NOMO-1 treated with DMSO at 0.1 percent for 48 hours (cell line): ENCODE data around the gene DCUN1D2.
"Not testable (repeated sequence)": the region's sequence is repeated elsewhere in the genome, so short reads cannot be mapped to it uniquely, and the experiment has no call there.

Experiments used
- DNase-seq: peaks from one replicate; lab custom pipeline; 2025; ENCODE audit not compliant: unreplicated experiment; lab: John Stamatoyannopoulos, UW

DCUN1D2 gene

DNA sequence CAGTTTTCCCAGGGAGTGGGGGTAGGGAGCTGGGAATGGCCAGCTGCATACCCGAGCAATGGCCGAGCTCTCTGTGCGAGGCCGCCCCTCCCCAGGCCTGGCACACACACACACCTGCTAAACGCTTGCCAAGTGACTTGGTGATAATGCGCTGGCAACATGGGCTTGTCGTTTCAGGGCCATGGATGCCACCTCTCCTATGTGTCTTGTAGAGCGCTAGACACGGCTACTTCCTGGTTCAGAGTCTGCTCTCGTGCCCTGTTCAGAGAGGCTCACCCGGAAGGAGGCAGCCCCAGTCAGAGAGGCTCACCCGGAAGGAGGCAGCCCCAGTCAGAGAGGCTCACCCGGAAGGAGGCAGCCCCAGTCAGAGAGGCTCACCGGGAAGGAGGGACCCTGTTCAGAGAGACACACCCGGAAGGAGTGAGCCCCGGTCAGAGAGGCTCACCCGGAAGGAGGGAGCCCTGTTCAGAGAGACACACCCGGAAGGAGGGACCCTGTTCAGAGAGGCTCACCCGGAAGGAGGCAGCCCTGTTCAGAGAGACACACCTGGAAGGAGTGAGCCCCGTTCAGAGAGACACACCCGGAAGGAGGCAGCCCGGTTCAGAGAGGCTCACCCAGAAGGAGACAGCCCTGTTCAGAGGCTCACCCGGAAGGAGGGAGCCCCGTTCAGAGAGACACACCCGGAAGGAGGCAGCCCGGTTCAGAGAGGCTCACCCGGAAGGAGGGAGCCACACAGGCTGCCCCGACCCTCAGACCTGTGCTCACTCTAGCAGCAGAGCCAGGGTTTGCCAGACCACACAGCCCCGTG lies 41.4 kb downstream of the DCUN1D2 start:
- peak; percentile 84 for DNase-seq

DNA sequence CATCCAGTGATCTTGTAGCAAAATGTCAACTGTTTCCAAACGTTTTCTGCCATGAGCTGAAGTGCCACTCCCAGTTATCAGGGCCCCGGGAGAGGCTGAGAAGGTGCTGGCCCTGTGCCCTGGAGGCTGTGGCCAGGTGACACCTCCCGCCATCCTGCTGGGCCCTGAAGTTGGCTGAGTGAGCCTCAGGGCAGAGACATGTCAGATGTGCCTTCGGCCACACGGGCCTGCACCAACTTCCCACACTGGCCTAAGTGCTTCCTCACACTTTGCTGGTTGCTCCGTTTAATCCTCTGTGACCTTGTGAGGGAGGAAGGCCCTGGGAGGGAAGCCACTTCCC lies 42.0 kb downstream of the DCUN1D2 start:
- no peak for DNase-seq

DNA sequence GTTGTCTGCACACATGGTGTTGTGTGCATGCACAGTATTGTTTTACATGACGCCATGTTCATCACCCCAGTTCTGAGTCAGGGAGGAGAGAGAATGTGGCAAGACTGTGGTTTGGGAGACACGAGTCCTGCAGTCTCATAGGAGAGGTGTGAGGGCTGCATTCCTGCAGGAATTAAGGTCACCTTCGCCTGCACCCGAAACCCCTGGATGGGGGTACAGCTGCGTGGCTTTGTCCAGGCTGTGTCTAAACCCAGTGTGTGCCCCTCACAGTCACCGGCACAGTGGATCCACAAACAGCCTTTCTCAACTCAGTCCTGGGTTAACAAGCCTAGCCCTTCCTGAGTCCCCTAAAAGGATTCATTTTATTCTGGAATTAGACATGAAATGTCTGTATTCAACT lies 42.9 kb downstream of the DCUN1D2 start:
- DNase-seq = no peak

DNA sequence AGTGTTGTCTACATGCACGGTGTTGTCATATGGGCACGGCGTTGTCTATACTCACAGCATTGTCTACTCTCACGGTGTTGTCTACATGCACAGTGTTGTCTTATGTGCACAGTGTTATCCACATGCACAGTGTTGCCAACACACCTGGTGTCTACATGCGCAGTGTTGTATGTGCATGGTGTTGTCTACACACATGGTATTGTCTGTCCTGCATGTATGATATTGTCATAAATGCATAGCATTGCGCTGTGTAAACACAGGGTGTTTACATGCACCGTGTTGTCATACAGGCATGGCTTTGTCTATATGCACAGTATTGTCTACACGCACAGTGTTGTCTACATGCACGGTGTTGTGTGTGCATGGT lies 44.0 kb downstream of the DCUN1D2 start:
- DNase-seq = no peak

DNA sequence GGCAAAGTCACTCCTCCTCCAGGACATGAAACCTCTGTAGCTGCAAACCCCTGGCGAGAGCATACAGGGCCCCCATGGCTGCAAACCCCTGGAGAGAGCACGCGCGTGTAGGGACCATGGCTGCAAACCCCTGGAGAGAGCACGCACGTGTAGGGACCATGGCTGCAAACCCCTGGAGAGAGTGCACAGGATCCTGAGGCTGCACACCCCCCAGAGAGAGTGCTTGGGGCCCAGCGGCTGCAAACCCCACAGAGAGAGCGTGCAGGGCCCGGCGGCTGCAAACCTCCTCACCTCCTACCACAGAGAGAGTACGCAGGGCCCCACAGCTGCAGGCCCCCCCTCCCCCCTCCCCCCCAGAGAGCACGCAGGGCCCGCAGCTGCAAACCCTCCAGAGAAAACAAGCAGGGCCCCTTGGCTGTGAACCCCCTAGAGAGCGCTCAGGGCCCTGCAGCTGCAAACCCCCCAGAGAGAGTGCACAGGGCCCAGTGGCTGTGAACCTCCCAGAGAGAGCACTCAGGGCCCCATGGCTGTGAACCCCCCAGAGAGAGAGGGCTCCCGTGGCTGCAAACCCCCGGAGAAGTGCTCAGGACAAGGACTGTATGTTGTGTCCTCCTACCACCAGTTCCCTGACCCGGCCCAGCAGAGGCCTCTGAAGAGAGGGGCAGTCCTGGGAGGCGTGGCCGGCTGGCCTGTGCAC lies 44.6 kb downstream of the DCUN1D2 start:
- DNase-seq = no peak

DNA sequence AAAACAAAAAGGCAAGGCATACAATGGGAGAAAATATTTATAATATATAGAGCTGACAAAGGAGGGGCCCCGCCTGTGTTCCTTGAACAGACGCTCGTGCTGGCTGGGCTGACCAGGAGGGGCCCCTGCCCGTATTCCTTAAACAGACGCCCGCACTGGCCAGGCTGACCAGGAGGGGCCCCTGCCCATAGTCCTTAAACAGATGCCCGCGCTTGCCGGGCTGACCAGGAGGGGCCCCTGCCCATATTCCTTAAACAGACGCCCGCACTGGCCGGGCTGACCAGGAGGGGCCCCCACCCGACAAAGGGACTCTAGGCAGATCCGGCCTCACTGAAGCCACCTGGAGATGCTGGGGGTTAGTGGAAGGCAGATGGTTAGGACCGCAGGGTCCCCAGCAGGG lies 46.5 kb downstream of the DCUN1D2 start:
- no peak for DNase-seq

DNA sequence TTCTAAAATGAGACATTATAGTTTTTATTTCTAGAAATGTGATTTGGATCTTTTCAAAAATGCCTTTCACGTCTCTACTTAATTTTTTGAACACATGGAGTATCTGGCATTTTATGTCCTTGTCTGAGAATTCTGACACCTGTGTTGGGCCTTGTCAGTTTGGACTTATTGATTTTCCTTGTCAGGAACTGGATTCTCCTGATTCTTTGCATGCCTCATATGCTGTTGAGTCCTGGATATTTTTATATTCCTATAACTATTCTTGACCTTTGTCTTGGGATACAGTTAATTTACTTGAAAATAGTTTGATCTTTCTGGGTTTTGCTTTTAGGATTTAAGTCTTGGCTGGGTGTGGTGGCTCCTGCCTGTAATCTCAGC lies 47.5 kb downstream of the DCUN1D2 start:
- no peak for DNase-seq

DNA sequence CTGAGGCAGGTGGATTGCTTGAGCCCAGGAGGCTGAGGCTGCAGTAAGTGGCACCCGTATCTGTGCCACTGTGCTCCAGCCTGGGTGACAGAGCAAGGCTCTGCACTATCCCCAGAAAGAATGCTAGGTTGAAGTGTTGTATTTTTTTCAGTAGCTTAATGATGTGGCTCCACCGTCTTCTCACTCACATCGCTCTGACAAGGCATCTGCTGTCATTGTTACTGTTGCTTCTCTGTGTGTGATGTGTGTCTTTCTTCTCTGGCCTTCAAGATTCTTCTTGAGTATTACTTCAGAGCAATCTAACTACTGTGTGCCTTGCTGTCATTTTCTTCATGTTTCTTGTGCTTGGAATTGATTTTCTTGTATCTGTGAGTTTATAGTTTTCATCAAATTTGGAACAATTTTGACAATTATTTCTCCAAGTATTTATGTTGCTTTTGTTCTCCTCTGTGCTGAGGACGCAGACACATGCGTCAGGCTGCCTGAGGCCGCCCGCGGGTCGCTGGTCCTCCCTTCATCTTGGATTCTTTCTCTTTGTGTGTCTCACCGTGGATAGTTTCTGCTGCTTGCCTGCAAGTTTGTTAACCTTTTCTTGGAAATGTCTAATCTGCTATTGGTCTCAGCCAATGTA lies 48.0 kb downstream of the DCUN1D2 start:
- no peak for DNase-seq

DNA sequence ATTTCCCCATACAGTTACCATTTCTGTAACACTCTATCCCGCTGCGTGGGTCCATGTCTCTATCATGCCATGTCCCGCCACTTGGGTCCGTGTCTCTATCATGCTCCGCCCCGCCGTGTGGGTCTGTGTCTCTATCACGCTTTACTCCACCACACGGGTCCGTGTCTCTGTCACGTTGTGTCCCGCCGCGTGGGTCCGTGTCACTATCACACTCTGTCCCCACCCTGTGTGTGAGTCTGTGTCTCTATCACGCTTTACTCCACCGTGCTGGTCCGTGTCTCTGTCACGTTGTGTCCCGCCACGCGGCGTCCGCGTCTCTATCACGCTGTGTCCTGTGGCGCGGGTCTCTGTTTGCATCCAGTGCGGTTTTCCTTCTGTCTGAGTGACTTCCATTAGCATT lies 48.9 kb downstream of the DCUN1D2 start:
- DNase-seq = no peak

DNA sequence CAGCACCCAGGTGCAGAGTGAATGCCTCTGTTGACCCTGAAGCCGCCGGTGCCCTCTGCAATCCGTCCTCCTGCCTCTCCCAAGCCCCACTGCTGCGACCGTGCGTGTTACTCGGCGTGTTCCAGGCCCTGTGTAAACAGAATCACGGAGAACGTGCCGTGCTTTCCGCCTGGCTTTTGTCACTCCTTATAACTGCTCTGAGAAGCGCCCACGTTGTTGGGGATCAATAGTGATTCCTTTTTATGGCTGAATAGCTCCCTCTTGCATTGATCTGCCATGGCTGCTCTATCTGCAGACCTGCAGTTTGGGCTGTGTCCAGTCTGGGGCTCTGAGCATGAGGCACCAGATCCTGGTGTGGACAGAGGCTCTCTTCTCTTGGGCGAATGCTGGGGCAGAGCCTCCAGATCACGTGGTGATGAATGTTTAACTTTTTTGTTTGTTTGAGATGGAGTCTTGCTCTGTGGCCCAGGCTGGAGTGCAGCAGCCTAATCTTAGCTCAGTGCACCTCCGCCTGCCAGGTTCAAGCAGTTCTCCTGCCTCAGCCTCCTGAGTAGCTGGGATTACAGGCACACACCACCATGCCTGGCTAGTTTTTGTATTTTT lies 53.0 kb downstream of the DCUN1D2 start:
- DNase-seq = no peak

DNA sequence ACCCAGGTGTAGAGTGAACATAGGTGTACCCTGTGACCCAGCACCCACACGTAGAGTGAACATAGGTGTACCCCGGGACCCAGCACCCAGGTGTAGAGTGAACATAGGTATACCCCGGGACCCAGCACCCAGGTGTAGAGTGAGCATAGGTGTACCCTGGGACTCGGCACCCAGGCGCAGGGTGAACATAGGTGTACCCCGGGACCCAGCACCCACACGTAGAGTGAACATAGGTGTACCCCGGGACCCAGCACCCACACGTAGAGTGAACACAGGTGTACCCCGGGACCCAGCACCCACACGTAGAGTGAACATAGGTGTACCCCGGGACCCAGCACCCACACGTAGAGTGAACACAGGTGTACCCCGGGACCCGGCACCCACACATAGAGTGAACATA lies 53.6 kb downstream of the DCUN1D2 start:
- DNase-seq = not testable (repeated sequence)

DNA sequence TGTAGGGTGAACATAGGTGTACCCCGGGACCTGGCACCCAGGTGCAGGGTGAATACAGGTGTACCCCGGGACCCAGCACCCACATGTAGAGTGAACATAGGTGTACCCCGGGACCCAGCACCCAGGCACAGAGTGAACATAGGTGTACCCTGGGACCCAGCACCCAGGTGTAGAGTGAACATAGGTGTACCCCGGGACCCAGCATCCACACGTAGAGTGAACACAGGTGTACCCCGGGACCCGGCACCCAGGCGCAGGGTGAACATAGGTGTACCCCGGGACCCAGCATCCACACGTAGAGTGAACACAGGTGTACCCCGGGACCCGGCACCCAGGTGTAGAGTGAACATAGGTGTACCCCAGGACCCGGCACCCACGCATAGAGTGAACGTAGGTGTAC lies 54.6 kb downstream of the DCUN1D2 start:
- not testable (repeated sequence) for DNase-seq

DNA sequence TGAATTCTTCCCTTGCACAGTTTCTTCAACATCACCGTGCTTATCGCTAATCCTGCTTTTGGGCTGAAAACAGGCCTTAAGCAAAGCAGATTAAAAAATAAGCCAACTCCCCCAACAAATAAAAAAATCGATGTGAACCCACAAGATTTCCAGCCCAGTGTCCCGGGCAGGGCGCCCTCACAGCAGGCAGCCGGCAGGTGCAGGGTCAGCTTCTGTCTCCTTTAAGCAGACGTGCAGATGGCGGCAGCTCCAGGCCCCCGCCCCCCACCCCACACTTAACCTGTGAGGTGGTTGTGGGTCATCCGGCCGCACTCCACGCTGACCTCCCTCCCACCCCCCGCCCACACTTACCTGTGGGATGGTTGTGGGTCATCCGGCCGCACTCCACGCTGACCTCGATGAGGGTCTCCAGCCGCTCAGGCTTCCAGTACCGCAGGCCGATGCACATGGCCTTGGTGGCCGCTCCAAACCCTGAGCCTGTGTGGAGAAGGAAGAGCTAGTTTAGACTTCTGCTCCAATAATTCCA lies 57.1 kb downstream of the DCUN1D2 start:
- DNase-seq = no peak

DNA sequence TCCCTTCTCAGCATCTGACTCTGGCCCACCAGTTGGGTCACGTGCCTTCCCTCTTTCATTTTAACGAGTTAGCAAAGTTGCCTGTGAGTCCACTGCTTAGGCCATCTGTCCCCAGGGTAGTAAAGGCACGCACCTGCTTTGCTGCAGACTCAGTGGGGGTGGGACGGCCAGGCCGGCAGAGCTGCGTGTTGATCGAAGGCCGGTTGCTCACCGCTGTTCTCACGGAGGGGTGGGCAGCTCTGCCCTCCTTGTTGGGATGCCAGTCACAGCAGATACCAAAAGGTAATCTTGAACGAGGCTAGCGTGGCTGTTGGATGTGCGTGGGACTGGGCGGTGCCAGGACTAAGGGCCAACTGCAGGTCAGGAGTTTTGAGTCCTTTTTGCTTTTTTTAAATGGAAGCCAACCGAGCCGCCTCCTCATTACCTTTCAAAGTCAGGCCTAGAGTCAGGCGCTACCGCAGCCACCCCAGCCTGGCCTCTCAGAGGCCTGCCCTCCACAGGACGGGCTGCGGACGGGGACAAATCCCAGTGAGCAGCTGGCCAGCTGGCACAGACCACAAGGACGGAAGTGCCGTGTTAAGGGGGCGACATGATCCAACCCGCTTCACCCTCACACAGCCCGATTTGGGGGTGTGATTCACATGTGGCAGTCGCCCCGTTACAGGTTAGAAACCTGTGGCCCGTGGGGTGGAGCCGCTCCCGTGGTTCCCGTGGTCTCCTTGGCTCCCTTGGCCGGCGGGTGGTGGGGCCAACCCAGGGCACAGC lies 57.8 kb downstream of the DCUN1D2 start:
- DNase-seq = no peak

DNA sequence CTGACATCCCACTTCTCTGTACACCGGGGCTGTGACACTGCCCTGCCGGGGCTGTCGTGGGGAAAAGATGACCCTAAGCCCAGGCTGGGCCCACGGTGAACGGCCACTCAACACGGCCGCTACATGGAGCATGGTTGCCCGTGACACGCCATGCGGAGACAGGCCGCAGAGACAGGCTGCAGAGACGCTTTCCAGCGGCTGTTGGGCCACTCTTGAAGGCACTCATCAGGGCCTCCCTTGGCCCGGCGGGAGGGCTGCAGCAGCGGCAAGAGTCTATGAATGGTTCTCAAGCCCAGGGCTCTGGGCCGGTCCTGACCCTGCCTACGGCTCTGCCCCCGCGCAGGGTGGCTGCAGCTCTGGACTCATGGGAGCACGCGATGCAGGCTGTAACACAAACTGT lies 59.3 kb downstream of the DCUN1D2 start:
- DNase-seq = no peak

DNA sequence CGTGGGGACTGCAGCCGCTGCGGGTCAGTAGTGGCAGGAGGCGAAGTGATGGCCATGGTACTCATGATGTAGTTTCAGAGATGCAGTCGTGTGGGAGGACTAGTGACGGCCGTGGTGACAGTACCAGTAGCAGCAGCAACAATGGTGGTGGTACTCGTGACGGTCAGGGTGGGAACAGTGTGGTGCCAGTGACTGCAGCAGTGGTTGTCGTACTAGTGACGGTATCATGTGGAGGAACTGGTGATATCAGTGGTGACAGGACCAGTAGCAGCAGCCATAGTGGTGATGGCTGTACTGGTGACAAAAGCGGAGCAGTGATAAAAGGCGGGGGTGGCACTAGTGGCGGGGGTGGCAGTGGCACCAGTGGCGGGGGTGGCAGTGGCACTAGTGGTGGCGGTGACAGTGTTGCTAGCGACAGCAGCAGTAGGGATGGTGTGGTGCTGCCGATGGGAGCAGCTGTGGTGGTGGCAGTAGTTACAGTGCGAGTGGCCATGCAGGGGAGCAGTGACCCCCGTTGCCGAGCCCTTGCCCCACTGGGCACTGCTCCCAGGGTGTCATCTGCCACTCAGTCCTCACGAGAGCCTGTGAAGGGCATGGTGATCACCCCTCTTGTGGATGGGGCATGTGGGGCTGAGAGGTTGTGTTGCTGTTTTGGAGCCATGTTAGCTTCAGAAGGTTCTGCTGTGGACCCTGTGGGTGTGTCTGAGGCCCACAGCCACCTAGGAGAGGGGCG lies 60.0 kb downstream of the DCUN1D2 start:
- no peak for DNase-seq

DNA sequence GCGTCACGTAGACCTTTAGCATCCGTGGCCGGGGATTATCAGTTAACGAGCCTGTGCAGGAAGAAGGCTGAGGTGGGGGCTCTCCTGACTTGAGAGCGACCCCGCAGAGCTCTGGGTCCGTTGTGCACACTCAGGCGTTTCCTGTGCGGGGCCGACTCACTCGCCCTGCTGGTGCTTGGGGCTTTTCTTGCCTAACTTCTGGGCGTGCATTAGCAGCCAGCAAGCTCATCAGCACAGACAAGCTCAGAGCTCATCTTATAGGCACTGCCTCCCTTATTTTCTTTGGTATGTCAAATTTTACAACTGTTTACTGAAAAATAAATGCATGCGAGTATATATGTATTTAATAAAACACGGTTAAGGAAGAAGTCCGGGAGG lies 60.9 kb downstream of the DCUN1D2 start:
- DNase-seq = no peak

DNA sequence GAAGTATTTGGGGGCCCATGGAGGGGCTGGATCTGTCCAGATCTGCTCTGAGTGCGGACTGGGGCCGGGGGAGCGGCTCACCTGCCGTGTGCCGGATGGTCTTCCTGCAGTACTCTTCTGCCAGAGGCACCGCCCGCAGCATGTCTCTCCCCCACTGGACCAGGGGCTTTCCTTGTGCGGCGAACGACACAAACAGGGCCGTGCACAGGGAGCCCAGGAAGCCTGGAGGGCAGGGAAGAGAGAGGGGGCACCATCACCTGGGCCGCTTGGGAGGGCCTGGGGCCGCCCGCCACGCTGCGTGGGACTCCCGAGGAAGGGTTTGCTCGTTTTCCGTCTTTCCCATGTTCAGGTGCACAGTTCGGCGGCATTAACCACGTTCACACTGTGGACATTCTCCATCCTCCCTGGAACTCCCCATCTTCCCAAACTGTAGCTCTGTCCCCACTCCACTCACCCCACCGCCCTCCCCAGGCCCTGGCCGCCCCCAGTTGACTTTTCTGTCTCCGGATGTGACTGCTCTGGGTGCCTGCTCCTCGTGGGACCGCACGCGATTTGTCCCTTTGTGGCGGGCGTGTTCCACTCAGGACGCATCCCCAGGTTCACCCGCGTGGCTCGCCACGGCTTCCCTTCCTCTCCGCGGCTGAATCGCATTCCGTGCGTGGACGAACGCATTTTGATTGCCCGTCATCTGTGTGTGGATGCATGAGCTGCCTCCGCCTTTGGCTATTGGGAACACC lies 61.5 kb downstream of the DCUN1D2 start:
- DNase-seq = no peak

DNA sequence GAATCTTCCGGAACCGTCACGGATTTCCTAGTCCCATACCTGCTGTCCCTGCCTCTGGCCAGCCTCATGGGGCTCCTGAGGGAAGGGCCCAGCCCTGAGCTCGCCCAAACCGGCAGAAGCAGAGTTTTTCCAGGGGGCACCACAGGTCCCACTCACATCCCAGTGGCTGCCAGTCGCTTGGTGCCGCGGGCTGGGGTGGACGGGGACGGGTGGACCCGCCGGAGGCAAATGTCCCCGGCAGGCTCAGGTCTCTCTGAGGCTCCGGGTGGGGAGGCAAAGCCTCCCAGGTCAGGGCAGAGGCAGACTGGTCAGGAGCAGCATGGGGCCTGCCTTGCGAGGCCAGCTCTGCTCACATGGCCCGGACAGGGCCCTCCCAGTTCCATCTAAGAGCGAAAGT lies 62.0 kb downstream of the DCUN1D2 start:
- DNase-seq = no peak
